GM20000 (cell line): Measurements from ENCODE around the gene STAU1.
"Not testable (repeated sequence)": the region's sequence is repeated elsewhere in the genome, so short reads cannot be mapped to it uniquely, and the experiment has no call there.

Experiments
- DNase-seq: peaks from one replicate; pipeline ENCODE4 v3.0.0; 2012; ENCODE audit warnings: low spot score
- TF ChIP-seq, protein P1 (sequence below): IDR thresholded peaks from 2 replicates; pipeline ENCODE4 v1.5.1; 2012; ENCODE audit warnings: mild to moderate bottlenecking, control low read depth; ENCODE audit errors: extremely low read depth, missing control alignments

STAU1 gene

DNA sequence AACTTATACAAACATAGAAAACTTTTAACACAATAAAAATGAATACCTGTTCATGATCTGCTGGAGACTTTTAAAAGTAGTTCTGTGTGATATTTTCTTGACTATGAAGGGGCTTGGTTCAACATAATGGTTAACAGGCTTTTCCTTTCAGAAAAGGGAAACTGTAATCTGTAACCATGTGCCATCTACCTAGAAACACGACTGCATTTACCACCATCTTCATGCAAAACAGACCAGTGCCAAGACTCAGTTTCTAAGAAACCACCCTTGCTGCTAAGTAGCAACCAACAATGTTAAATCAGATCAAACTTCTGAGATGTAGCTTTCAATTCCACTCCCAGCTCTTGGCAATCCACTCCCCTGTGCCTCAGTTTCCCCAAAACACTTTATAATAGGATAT lies 15.7 kb downstream of the STAU1 start:
- DNase-seq = no peak
- TF ChIP-seq, protein P1, sequence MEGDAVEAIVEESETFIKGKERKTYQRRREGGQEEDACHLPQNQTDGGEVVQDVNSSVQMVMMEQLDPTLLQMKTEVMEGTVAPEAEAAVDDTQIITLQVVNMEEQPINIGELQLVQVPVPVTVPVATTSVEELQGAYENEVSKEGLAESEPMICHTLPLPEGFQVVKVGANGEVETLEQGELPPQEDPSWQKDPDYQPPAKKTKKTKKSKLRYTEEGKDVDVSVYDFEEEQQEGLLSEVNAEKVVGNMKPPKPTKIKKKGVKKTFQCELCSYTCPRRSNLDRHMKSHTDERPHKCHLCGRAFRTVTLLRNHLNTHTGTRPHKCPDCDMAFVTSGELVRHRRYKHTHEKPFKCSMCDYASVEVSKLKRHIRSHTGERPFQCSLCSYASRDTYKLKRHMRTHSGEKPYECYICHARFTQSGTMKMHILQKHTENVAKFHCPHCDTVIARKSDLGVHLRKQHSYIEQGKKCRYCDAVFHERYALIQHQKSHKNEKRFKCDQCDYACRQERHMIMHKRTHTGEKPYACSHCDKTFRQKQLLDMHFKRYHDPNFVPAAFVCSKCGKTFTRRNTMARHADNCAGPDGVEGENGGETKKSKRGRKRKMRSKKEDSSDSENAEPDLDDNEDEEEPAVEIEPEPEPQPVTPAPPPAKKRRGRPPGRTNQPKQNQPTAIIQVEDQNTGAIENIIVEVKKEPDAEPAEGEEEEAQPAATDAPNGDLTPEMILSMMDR = no peak

DNA sequence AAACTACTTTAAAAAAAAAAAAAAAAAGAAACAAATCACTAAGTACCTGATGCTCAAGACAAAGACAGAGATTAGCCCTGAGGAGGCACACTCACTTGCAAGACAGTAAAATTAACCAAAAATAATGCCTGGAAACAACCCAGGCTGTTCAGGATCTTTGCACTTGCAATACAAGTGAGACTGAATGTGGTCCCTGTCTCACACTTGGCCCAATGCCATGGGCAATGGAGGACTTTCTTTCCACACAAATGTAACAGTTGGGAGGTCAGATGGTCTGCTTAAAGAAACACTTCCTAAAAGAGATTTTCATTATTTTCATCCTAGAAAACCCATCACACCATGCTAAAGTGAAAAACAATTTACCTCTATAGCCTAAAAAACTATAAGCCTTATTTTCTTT lies 16.2 kb downstream of the STAU1 start:
- TF ChIP-seq, protein P1 = no peak
- no peak for DNase-seq

DNA sequence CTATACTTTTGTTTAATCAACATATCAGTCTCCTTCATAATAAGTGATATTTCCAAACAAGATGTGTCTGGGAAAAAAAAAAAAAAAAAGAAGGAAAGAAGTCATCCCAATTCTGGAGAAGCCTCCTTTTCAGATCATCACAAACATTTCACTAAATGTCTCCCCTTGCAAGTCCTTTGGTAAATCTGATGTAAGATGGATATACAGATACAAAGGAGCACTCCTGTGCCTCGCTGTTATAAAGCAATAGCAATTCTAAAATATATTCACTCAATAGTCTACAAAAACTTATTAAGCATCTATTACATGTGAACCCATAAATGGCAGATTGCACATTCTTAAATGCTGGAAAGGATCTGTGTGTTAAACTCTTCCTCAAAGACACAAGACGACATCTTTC lies 17.4 kb downstream of the STAU1 start:
- DNase-seq = no peak
- TF ChIP-seq, protein P1 = no peak

DNA sequence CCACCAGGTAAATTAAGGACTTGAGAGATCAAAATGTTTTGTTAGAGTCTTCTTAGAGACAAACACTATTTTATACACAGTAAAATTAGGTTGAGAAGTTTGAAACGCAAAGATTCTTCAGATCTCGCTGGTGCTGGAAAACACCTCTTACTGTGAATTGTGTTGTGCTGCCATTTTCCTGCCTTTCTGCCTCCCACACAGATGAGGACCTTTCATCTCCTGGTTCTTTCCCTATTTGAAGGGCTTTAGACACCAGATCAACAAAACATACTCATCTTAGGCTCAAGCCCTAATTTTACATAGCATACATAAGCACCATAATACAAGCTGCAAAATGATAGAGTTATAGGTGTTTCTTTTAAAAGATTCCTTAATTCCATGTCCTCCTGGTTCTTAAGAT lies 18.6 kb downstream of the STAU1 start:
- no peak for DNase-seq
- TF ChIP-seq, protein P1 = no peak

DNA sequence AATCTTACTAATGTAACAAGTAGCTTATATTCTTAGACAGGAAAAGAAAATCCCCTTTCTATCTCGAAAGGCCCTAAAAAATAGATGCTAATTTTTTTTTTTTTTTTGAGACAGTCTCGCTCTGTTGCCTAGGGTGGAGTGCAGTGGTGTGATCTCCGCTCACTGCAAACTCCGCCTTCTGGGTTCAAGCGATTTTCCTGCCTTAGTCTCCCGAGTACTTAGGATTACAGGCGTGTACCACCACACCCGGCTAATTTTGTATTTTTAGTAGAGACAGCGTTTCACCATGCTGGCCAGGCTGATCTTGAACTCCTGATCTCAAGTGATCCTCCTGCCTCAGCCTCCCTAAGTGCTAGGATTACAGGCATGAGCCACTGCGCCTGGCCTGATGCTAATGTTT lies 19.3 kb downstream of the STAU1 start:
- DNase-seq = not testable (repeated sequence)

DNA sequence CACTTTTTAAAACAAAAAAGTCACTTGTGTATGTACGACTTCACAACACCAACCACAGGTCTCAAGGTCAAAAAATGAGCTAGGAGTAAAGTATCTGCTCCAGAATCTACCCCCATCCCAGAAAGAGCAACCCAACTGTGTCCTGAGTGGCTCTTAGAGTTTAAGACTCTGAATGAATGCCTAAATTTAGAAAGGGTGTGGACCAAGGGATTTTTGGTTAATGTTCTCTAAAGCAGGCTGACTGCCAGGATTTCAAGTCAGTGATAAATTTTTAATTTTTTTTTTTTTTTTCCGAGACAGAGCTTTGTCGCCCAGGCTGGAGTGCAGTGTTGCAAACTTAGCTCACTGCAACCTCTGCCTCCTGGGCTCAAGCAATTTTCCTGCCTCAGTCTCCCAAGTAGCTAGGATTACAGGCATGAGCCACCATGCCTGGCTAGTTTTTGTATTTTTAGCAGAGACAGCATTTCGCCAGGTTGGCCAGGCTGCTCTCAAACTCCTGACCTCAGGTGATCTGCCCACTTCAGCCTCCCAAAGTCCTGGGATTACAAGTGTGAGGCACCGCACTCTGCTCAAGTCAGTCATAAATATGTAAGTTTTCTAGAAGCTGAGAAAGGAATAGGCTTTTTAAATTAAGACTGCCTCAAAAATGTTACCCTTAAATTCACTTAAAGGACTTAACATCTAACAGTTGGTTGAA lies 20.2 kb downstream of the STAU1 start:
- TF ChIP-seq, protein P1 = no peak
- no peak for DNase-seq

DNA sequence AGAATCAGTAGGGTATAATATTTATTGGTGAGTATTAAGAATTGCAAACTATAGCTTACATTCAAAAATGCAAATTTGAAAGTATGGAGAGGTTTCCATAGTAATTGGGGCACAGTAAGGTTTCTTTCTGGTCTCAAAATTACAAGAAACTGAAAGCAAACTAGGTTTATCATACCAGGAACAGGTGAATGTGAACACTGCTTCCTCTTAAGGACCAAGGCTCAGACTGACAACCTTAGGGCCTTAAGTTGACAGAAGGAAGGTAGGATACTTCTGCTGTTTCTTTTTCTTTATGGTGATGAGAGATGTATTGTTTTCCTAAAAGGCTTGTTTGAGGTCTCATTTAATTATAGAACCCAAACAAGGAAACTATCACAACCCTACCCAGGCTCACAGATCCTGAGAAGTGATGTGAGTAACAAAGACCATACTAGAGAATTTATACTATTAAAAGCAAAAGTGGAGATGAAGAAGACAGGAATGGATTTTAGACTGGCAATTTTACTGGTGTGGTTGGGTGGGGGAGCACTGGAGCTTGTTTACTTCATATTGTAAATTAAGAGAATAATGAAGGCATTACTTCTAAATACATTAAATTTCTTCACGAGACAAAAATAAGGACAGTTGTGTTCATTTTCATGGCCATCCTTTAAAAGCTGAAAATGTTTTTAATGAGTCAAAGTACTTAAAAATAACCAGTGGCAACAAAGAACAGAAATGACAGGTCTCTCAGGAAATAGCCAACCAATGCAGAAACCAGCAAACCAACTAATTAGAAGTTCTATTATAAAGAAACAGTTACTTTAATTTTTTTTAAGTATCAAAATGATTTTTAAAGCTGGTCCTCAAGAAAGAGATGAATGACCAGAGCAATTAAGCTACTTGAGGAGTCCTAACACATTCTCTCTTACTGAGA lies 21.3 kb downstream of the STAU1 start:
- DNase-seq = peak; percentile 48
- TF ChIP-seq, protein P1 = no peak
